Neural progenitor cell (in vitro differentiated cells): ENCODE measurements around the gene ZDHHC7. TPM values are rescaled to one million over a fixed set of nuclear protein-coding genes. Genes with fewer than 3 reads are reported as not detected.
A peak's percentile ranks its signal among the peaks of the same experiment; 100 is the strongest.

Experiments used
- DNase-seq: peaks from one replicate; pipeline ENCODE4 v3.0.0-alpha.2; 2016; ENCODE audit warnings: low spot score
- H2AFZ ChIP-seq: fragments of 200-600 bp; sonication (generic); replicated peaks from 2 replicates; pipeline ENCODE4 v1.6.1; 2016; ENCODE audit warnings: antibody characterized with exemption
- H3F3A ChIP-seq: fragments of 200-600 bp; sonication (generic); 2 replicates; pipeline ENCODE4 v1.6.1; 2016; ENCODE audit warnings: antibody characterized with exemption, low read depth
- H3K27ac ChIP-seq: fragments of 200-600 bp; sonication (generic); 2 replicates; pipeline ENCODE4 v1.5.1; 2016; ENCODE audit warnings: mild to moderate bottlenecking
- H3K27me3 ChIP-seq: fragments of 200-600 bp; sonication (generic); 2 replicates; pipeline ENCODE4 v1.6.1; 2016; ENCODE audit warnings: mild to moderate bottlenecking, moderate library complexity
- H3K36me3 ChIP-seq: fragments of 200-600 bp; sonication (generic); 2 replicates; pipeline ENCODE4 v1.5.1; 2016
- H3K4me1 ChIP-seq: fragments of 200-600 bp; sonication (generic); 2 replicates; pipeline ENCODE4 v1.6.1; 2016; ENCODE audit warnings: mixed run types
- H3K4me2 ChIP-seq: fragments of 200-600 bp; sonication (generic); 2 replicates; pipeline ENCODE4 v1.6.1; 2016
- H3K4me3 ChIP-seq: fragments of 200-600 bp; sonication (generic); 2 replicates; pipeline ENCODE4 v1.5.1; 2016
- H3K79me2 ChIP-seq: fragments of 200-600 bp; sonication (generic); 2 replicates; pipeline ENCODE4 v1.6.1; 2016; ENCODE audit warnings: low read depth
- H3K9ac ChIP-seq: fragments of 200-600 bp; sonication (generic); 2 replicates; pipeline ENCODE4 v1.6.1; 2016
- H3K9me3 ChIP-seq: fragments of 200-600 bp; sonication (generic); 2 replicates; pipeline ENCODE4 v1.5.1; 2016; ENCODE audit warnings: low read depth
- H4K20me1 ChIP-seq: fragments of 200-600 bp; sonication (generic); 2 replicates; pipeline ENCODE4 v1.6.1; 2016; ENCODE audit warnings: low read depth
- H3K27ac Mint-ChIP-seq: 3 replicates; pipeline ENCODE4 v1.8.0; 2021; ENCODE audit warnings: mixed read lengths
- H3K27me3 Mint-ChIP-seq: 2 replicates; pipeline ENCODE4 v1.8.0; 2022; ENCODE audit warnings: low read depth, mild to moderate bottlenecking, inconsistent platforms, moderate library complexity, mixed read lengths; ENCODE audit not compliant: insufficient read depth
- H3K36me3 Mint-ChIP-seq: 3 replicates; pipeline ENCODE4 v1.8.0; 2021; ENCODE audit warnings: mixed read lengths
- H3K4me1 Mint-ChIP-seq: 3 replicates; pipeline ENCODE4 v1.8.0; 2021; ENCODE audit warnings: mixed read lengths
- H3K4me3 Mint-ChIP-seq: 3 replicates; pipeline ENCODE4 v1.8.0; 2021; ENCODE audit warnings: mild to moderate bottlenecking, moderate library complexity, mixed read lengths
- H3K9me3 Mint-ChIP-seq: 3 replicates; pipeline ENCODE4 v1.8.0; 2020; ENCODE audit warnings: mixed read lengths
- EZH2 ChIP-seq: fragments of 200-600 bp; sonication (generic); IDR thresholded peaks from 2 replicates; pipeline ENCODE4 v1.6.1; 2017; ENCODE audit warnings: antibody characterized with exemption, mild to moderate bottlenecking, moderate library complexity
- EZH2phosphoT487 ChIP-seq: fragments of 200-600 bp; sonication (generic); IDR thresholded peaks from 2 replicates; pipeline ENCODE4 v1.6.1; 2017; ENCODE audit warnings: antibody characterized with exemption
- total RNA-seq: library from RNA; depleted of rRNA; stranded (reverse); fragments of >200 nt; gene quantifications from 2 replicates; pipeline ENCODE4 v1.2.3, GENCODE V29; 2015; ENCODE audit warnings: low replicate concordance
- TF ChIP-seq, protein P1 (sequence below): fragments of 200-600 bp; sonication (generic); IDR thresholded peaks from 2 replicates; pipeline ENCODE4 v1.5.1; 2017; ENCODE audit warnings: antibody characterized with exemption, mild to moderate bottlenecking

The ZDHHC7 gene
- total RNA-seq, 1 donor from 2014 or later = 57.0 TPM

DNA sequence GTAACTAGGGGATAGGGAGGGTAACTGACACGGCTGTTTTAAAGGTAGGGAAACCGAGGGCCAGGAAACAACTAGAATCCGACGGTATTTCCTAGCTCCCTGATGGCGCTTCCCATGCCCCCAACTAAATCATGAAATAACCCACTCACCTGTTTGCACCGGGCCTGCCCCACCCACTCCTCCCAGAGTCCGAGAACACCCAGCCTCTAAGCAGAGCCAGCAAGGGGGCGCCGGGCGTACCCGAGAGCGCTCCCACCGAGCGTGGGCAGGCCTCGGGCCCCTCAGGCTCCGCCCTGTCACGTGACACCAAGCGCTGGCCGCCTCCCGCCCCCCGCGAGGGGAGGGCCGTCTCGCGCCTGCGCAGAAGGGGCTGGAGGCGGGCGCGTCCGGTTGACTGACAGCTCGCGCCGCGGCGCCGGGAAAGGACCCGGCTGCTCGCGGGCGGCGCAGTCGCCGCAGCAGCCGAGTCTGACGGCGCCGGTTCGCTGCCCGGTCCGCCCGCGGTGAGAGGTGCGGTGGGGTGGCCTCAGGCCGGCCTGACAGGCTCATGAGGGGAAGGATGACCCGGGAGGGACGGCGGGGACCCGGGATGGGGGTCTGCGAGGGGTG lies 16.1 kb upstream of the ZDHHC7 start, which contains the start of gene KIAA0513:
TSS of gene KIAA0513 (plus strand) at position 447 of the 609 bp plus-strand sequence. CDS start 39,277 bp downstream, outside the sequence.
- Histone ChIP-seq H3K4me1 (peaks cover 6% of the 10 kb centered on the region), H4K20me1 (no peaks in the 10 kb centered on the region), H3F3A (no peaks in the 10 kb centered on the region), H3K4me2 (peak within 1 kb of the TSS; percentile 80), H3K4me3 (peak within 1 kb of the TSS; percentile 80), H3K27me3 (peaks cover 30% of the 10 kb centered on the region), H2AFZ (peak within 1 kb of the TSS; percentile 95), H3K79me2 (no peaks in the 10 kb centered on the region), H3K36me3 (no peaks in the 10 kb centered on the region), H3K9ac (no peak within 1 kb of the TSS), H3K27ac (no peak within 1 kb of the TSS), H3K9me3 (no peaks in the 10 kb centered on the region)
- H3K27ac Mint-ChIP-seq = no peak within 1 kb of the TSS
- TF ChIP-seq, protein P1, sequence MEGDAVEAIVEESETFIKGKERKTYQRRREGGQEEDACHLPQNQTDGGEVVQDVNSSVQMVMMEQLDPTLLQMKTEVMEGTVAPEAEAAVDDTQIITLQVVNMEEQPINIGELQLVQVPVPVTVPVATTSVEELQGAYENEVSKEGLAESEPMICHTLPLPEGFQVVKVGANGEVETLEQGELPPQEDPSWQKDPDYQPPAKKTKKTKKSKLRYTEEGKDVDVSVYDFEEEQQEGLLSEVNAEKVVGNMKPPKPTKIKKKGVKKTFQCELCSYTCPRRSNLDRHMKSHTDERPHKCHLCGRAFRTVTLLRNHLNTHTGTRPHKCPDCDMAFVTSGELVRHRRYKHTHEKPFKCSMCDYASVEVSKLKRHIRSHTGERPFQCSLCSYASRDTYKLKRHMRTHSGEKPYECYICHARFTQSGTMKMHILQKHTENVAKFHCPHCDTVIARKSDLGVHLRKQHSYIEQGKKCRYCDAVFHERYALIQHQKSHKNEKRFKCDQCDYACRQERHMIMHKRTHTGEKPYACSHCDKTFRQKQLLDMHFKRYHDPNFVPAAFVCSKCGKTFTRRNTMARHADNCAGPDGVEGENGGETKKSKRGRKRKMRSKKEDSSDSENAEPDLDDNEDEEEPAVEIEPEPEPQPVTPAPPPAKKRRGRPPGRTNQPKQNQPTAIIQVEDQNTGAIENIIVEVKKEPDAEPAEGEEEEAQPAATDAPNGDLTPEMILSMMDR = peak; percentile 11
- TF ChIP-seq EZH2 (no peak), EZH2phosphoT487 (no peak)
- DNase-seq = peak; percentile 98
- H3K36me3 Mint-ChIP-seq = no peaks in the 10 kb centered on the region
- H3K4me3 Mint-ChIP-seq = peak within 1 kb of the TSS; percentile 94
- no peaks in the 10 kb centered on the region for H3K27me3 Mint-ChIP-seq
- no peaks in the 10 kb centered on the region for H3K9me3 Mint-ChIP-seq
- H3K4me1 Mint-ChIP-seq = peaks cover 29% of the 10 kb centered on the region

GRCh38 chr16:85026703-85027102 lies 15.4 kb upstream of the ZDHHC7 start:
- no peaks in the 10 kb centered on the region for H3K36me3 ChIP-seq
- no peak for DNase-seq
- H3K9ac ChIP-seq = no peak overlapping the region
- H3F3A ChIP-seq = no peaks in the 10 kb centered on the region
- H3K27ac ChIP-seq = no peak overlapping the region
- no peak for TF ChIP-seq EZH2phosphoT487
- TF ChIP-seq, protein P1 = no peak
- no peak for TF ChIP-seq EZH2
- no peaks in the 10 kb centered on the region for H3K79me2 ChIP-seq
- H3K4me2 ChIP-seq = peak overlapping the region; percentile 78
- H3K4me3 ChIP-seq = peak overlapping the region; percentile 80
- no peak overlapping the region for H3K27ac Mint-ChIP-seq
- peaks cover 30% of the 10 kb centered on the region for H3K27me3 ChIP-seq
- H3K4me1 ChIP-seq = peaks cover 6% of the 10 kb centered on the region
- H3K27me3 Mint-ChIP-seq = no peaks in the 10 kb centered on the region
- H3K4me1 Mint-ChIP-seq = peaks cover 29% of the 10 kb centered on the region
- no peaks in the 10 kb centered on the region for H3K9me3 Mint-ChIP-seq
- H2AFZ ChIP-seq = no peak overlapping the region
- H3K9me3 ChIP-seq = no peaks in the 10 kb centered on the region
- H4K20me1 ChIP-seq = no peaks in the 10 kb centered on the region
- no peaks in the 10 kb centered on the region for H3K36me3 Mint-ChIP-seq
- H3K4me3 Mint-ChIP-seq = peak overlapping the region; percentile 94

DNA sequence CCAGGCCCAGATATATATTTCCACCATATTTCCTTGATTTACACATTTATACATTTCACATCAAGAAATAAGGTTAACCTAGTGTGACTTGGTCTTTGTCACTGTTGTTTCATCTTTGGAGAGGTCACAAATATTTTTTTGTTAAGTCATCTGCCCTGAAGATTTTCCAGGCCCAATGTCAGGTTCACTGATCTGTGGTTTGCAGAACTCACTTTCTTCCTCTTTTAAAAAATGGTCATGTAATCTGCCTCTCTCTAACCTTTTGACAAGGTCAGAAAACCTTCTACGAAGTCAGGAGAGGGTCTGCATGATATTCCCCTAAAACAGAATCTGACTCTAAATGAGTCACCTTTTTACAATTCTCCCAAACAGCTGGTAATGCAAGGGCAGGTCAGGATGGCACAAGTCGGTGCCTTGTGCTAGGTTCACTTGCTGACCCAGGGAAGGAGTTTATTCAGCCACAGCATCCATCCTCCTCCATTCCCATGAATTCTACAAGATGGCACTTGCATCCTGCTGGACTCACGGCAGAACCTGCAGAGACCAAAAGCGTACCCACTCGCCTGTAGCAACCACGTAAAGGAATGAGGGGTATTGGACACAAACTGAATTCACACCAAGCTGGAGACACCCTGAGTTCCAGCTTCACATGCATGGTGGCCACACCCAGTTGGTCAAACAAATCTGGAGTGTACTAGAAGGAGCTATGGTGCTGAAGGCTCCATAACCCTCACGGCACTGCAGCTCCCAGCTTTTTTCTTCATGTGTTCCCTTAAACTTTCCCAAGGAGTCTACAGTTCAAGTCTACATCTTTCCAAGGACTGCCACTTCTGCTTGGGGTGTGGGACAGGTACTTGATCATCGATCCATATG lies 14.7 kb upstream of the ZDHHC7 start:
- no peak for TF ChIP-seq EZH2
- no peak for TF ChIP-seq EZH2phosphoT487
- TF ChIP-seq, protein P1 = no peak
- H3F3A ChIP-seq = no peaks in the 10 kb centered on the region
- no peaks in the 10 kb centered on the region for H3K79me2 ChIP-seq
- Mint-ChIP-seq H3K4me1 (peaks cover 29% of the 10 kb centered on the region), H3K36me3 (no peaks in the 10 kb centered on the region), H3K27ac (no peak overlapping the region), H3K27me3 (no peaks in the 10 kb centered on the region), H3K9me3 (no peaks in the 10 kb centered on the region), H3K4me3 (peak overlapping the region; percentile 94)
- no peaks in the 10 kb centered on the region for H4K20me1 ChIP-seq
- no peaks in the 10 kb centered on the region for H3K9me3 ChIP-seq
- no peak overlapping the region for H3K27ac ChIP-seq
- no peak overlapping the region for H3K4me2 ChIP-seq
- H3K27me3 ChIP-seq = peaks cover 30% of the 10 kb centered on the region
- no peak overlapping the region for H3K4me3 ChIP-seq
- no peak overlapping the region for H2AFZ ChIP-seq
- H3K4me1 ChIP-seq = peaks cover 6% of the 10 kb centered on the region
- DNase-seq = no peak
- no peaks in the 10 kb centered on the region for H3K36me3 ChIP-seq
- H3K9ac ChIP-seq = no peak overlapping the region
